GM19452 (cell line): ENCODE data around the gene ZNF451.

Experiments used
- ATAC-seq: cut with Tn5 transposase; IDR thresholded peaks from one replicate; pipeline ENCODE4 v1.9.1; 2021; ENCODE audit not compliant: unreplicated experiment

Gene ZNF451

DNA sequence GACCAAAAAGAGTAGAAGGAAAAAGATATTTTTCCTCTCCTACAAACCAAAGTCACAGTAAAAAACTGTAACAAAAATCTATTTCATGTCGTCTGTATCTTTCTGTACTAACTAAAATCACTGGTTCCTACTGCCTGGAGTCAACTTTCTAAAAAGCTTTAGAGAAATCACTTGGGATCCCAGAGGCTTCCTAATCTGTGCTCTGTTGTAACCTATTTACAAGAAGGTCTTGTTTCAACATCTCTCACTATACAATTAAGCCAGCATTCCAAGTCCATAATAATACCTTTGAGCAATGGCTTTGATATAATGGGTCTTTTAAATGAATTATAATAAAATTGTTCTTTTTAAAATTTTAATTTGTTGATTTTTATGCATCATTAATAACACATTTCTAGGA, 111.7 kb downstream of the ZNF451 start:
- no peak for ATAC-seq

DNA sequence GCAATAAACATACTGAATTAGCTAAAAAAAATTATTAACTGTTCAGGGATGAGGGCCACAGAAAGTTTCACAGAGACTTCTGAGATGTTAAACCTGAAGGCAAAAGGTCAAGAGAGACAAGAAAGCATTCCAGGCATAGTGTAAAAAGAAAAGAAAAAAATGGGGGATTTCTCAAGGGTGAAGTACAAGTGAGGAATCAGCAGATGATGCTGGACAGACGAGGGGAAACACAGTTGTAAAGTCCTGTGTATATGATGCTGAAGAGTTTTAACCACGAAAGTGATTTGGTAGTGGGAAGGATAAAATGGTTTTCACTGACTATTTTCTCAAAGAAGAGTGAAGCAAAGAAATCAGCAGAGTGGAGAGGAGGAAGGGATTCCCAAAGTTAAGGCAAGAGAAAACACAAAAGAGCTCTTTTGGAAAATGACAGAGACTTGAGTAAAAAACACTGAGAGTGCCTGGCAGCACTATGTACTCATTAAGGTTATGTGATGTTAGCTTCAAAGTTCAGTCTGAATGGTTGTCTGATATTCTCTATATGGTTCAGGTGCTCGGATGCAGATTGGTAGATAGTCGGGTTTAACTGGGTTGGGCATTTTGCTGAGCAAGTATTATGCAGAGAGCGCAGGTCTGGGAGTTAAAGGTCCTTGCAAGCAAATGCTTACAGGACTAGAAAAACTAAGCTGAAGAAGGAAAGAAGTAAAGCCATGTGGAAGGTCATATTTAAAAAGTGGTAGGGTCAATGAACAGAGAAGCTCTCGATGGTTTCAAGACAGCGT, 115.8 kb downstream of the ZNF451 start:
- no peak for ATAC-seq

DNA sequence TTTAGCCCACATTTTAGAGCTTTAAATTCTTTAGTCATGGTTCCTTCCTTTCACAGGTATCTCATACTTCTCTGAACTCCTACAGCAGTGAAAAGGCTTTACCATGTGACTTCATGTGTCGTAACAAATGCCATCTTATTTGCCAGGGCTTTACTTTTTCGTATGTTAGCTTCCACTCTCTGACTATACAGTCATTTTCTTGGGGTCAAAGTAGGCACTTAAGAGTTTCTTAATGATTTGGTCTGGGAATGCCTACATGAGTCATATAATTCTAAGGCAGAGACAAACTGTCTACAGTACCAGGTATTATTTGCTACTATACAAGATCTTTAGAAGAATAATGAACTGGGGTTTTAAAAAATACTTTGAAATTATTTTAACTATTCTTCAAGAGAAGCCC, 117.2 kb downstream of the ZNF451 start:
- no peak for ATAC-seq

DNA sequence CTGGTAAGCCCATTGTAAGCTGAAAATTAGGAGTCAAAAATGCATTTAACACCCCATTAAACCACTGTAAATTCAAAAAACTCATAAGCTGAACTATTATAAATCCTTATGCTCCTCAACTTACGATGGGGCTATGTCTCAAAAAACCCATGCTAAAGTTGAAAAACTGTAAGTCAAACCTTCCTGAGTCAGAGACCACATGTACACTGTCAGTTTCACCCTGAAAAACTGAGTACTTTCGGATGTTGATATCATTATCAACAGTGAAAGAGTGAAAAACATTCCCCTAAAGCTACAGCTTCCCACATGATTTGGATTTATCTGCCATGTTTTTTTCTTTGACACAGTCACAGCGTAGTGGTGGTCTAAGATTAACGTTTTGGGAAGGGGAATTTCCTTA, 117.9 kb downstream of the ZNF451 start:
- no peak for ATAC-seq

DNA sequence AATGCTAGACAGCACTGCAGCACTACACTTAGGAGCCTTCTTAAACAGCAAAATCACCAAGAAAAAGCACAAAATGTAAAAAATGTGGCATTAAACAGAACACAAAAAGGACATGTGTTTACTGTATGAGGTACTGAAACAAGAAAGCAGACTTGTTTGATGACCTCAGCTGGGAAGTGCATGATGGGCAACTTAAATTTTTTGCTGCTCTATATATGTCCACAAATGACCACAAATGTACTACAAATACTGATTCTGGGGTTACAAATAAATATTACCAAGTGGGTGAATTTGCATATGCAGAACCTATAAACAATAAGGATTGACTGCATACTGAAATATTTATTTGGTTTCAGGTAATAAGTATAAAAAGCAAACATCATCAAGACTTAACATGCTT, 119.0 kb downstream of the ZNF451 start:
- no peak for ATAC-seq

DNA sequence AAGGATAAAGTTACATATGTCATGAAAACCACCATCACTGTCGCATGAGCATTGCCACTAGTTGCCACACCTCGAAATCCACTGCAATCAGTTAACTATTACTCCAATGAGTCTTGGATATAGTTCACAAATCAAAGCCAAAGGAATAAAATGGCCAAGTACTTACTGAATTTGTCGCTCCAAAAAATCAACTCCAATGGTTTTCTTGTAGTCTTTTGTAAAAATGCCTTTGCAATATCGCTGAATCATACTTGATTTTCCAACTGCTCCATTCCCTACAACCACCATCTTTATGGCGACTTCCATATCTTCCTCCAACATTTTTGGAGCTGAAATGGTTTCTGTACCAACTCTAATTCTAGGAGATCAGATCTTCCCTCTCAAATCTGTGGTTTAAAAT, 120.1 kb downstream of the ZNF451 start:
- no peak for ATAC-seq

DNA sequence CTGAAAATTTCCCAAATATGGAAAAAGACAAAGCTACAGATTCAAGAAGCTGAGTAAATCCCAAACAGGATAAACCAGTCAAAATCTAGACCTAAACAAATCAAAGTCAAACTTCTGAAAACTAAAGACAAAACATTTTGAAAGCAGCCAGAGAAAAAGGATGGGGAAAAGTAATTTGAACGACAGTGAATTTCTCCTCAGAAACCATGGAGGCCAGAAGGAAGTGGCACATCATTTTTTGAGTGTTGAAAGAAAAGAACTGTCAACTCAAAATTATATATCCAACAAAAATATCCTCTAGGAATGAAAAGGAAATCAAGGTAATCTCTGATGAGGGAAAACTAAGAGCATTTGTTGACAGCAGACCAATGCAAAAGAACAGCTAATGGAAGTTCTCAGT, 125.3 kb downstream of the ZNF451 start:
- ATAC-seq: no peak

DNA sequence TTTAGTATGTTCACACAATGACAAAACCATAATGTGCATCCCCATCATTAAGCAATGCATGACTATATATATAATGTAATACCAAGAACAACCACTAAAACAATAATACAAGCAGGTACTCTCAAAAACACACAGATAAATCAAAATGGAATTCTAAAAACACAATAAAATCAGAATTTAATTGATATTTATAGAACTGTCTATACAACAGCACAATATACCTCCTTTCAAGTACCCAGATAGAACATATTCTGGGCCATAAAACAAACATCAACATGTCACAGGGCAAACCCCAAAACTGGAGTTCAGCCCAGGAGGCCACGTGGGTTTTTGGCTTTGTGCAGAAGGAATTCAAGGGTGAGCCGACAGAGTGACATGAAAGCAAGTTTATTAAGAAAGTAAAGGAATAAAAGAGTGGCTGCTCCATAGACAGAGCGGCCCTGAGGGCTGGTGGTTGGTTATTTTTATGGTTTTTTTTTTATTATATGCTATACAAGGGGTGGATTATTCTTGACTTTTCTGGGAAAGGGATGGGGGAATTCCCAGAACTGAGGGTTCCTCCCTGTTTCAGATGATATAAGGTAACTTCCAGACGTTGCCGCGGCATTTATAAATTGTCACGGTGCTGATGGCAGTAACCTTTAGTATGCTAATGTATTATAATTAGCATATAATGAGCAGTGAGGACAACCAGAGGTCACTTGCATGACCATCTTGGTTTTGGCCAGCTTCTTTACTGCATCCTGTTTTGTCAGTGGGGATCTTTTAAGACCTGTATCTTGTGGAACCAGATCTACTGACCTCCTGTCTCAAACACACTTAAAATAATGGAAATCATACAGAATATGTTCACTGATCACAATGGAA, 126.5 kb downstream of the ZNF451 start:
- no peak for ATAC-seq

DNA sequence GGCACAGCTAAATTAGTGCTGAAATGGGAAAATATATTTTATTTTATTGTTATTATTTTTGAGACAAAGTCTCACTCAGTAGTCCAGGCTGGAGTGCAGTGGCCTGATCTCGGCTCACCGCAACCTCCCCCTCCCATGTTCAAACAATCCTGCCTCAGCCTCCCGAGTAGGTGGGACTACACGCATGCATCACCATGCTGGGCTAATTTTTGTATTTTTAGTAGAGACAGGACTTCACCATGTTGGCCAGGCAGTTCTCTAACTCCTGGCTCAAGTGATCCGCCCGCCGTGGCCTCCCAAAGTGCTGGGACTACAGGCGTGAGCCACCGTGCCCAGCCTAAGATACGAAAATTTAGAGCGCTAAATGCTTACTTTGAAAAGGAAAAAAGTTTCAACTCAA, 127.3 kb downstream of the ZNF451 start:
- ATAC-seq: no peak
